OCI-M1 (cell line): ENCODE results near the gene RGS19.
"Not testable (repeated sequence)": the region's sequence is repeated elsewhere in the genome, so short reads cannot be mapped to it uniquely, and the experiment has no call there.

Experiments used
- DNase-seq: peaks from one replicate; lab custom pipeline; 2025; lab: John Stamatoyannopoulos, UW

The RGS19 gene

GRCh38 chr20:64092258-64093012 lies 13.1 kb upstream of the RGS19 start:
- DNase-seq, result no peak

- no peak for DNase-seq
Measured at GRCh38 chr20:64091770-64092169, 12.5 kb upstream of the RGS19 start.

- DNase-seq, result no peak
Measured at GRCh38 chr20:64091340-64091739, 12.0 kb upstream of the RGS19 start.

GRCh38 chr20:64090165-64090564 lies 10.8 kb upstream of the RGS19 start:
- no peak for DNase-seq

GRCh38 chr20:64088586-64088985 lies 9.3 kb upstream of the RGS19 start:
- DNase-seq, result not testable (repeated sequence)

- not testable (repeated sequence) for DNase-seq
Measured at GRCh38 chr20:64087226-64087825, 8.0 kb upstream of the RGS19 start.

GRCh38 chr20:64086801-64087200 lies 7.5 kb upstream of the RGS19 start:
- no peak for DNase-seq

GRCh38 chr20:64084685-64085152 lies 5.4 kb upstream of the RGS19 start:
- DNase-seq, result no peak

- DNase-seq, result no peak
Measured at GRCh38 chr20:64083804-64084684, 4.7 kb upstream of the RGS19 start, which contains the start of gene LKAAEAR1. Gene LKAAEAR1, minus strand, starts transcription at chr20:64084398. Its CDS starts 179 bp downstream, at chr20:64084219.

GRCh38 chr20:64083378-64083803 lies 4.1 kb upstream of the RGS19 start:
- DNase-seq, result peak; percentile 76

- DNase-seq, result no peak
Measured at GRCh38 chr20:64082820-64083377, 3.6 kb upstream of the RGS19 start.

GRCh38 chr20:64082126-64082731 lies 2.9 kb upstream of the RGS19 start:
- peak; percentile 27 for DNase-seq

GRCh38 chr20:64081624-64081964 lies 2.3 kb upstream of the RGS19 start:
- no peak for DNase-seq

GRCh38 chr20:64080813-64081623 lies 1.7 kb upstream of the RGS19 start:
- no peak for DNase-seq

- no peak for DNase-seq
Measured at GRCh38 chr20:64080013-64080812, 895 bp upstream of the RGS19 start, which contains the start of gene OPRL1. Gene OPRL1, plus strand, starts transcription at chr20:64080082. Its CDS starts 12,639 bp downstream, at chr20:64092721.

- no peak for DNase-seq
Measured at GRCh38 chr20:64078934-64079272, 415 bp downstream of the RGS19 start.

GRCh38 chr20:64077876-64078551 lies 1.3 kb downstream of the RGS19 start:
- peak; percentile 57 for DNase-seq

- DNase-seq, result no peak
Measured at GRCh38 chr20:64077541-64077875, 1.8 kb downstream of the RGS19 start.

GRCh38 chr20:64077094-64077493 lies 2.2 kb downstream of the RGS19 start:
- DNase-seq, result no peak
